Stimulated activated CD4-positive, alpha-beta T cell treated with anti-CD3 and anti-CD28 coated beads, Interleukin-2, amount 100 ng/mL, for 4 hours (primary cell): ENCODE measurements around the gene AOC3.
"Not testable (repeated sequence)": the region's sequence is repeated elsewhere in the genome, so short reads cannot be mapped to it uniquely, and the experiment has no call there.

ENCODE experiments used
- DNase-seq: peaks from one replicate; pipeline ENCODE4 v3.0.0-alpha.2; 2020; ENCODE audit warnings: low read depth

AOC3 gene

GRCh38 chr17:42866631-42867575, 15.9 kb downstream of the AOC3 start:
- no peak for DNase-seq

- not testable (repeated sequence) for DNase-seq
Observed at GRCh38 chr17:42867694-42868261, 16.8 kb downstream of the AOC3 start.

GRCh38 chr17:42868338-42868737, 17.3 kb downstream of the AOC3 start:
- no peak for DNase-seq

GRCh38 chr17:42871647-42872046, 20.6 kb downstream of the AOC3 start:
- DNase-seq = no peak

GRCh38 chr17:42872251-42872965, 21.4 kb downstream of the AOC3 start:
- no peak for DNase-seq

GRCh38 chr17:42873315-42873714, 22.3 kb downstream of the AOC3 start:
- no peak for DNase-seq

GRCh38 chr17:42873932-42874695, 23.1 kb downstream of the AOC3 start:
- DNase-seq = not testable (repeated sequence)

GRCh38 chr17:42877037-42877436, 26.0 kb downstream of the AOC3 start:
- no peak for DNase-seq

GRCh38 chr17:42878123-42878880, 27.3 kb downstream of the AOC3 start:
- DNase-seq = no peak

GRCh38 chr17:42878924-42879595, 28.1 kb downstream of the AOC3 start:
- no peak for DNase-seq

GRCh38 chr17:42879596-42879985, 28.6 kb downstream of the AOC3 start:
- DNase-seq = no peak

- DNase-seq = no peak
Observed at GRCh38 chr17:42880776-42881310, 29.8 kb downstream of the AOC3 start.

GRCh38 chr17:42881706-42882105, 30.7 kb downstream of the AOC3 start:
- DNase-seq = not testable (repeated sequence)

GRCh38 chr17:42882166-42882565, 31.2 kb downstream of the AOC3 start:
- DNase-seq = no peak

- no peak for DNase-seq
Observed at GRCh38 chr17:42883802-42884558, 33.0 kb downstream of the AOC3 start.

- not testable (repeated sequence) for DNase-seq
Observed at GRCh38 chr17:42885806-42886205, 34.8 kb downstream of the AOC3 start.

GRCh38 chr17:42886283-42887176, 35.5 kb downstream of the AOC3 start:
- DNase-seq = no peak

GRCh38 chr17:42889809-42890208, 38.8 kb downstream of the AOC3 start:
- no peak for DNase-seq
